ENCODE measurements around the gene LYSMD3.
A peak's percentile ranks its signal among the peaks of the same experiment; 100 is the strongest.

LYSMD3 gene

DNA sequence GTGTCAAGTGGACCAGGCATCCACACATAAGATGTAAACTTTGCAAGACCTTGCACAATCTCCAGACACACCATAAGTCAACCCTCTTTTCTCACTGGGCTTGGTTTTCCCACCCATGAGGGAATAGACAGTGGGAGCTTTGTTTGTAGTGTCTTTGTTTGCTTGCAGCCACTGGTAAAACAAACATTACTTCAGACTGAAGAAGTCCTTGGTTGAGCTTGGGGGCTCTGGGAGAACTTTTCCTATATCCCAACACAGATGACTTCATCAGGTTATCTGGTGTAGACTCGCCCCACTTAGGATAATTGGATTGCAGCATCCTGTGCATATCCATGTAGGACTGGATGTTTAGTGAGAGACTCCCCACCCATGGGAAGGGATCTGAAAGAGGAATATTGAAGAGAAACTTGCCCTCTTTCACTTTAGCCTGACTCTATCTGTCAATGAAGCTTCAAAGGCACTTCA, 17.7 kb upstream of the LYSMD3 start:
- no peak for DNase-seq

DNA sequence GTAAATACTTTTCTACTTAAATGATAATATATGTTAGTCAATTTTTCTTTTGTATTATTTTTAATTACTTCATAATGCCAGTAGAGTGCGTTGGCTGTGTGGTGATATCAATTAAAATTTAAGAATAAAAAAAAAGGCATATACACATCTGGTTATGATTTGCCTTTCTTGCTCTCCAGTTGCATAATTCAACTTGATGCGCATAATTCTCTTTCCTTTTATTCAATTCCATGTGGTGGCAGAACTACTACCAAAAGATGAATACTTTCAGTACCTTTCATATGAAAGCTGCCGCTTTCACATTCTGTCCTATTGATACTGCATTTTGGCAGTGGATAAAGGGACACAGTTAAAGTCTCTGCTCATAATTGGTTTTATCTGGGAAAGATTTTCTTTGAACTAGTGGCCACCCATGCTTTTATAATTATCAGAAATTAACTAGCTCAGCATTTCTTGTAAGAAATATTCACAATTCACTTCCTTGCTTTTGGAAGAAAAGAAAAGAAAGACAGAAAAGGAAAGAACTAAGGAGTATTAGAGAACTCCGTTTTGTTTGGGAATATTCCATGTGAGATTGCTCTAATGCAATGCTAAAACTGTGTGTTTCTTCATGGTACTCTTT, 16.9 kb upstream of the LYSMD3 start:
- DNase-seq, result no peak

DNA sequence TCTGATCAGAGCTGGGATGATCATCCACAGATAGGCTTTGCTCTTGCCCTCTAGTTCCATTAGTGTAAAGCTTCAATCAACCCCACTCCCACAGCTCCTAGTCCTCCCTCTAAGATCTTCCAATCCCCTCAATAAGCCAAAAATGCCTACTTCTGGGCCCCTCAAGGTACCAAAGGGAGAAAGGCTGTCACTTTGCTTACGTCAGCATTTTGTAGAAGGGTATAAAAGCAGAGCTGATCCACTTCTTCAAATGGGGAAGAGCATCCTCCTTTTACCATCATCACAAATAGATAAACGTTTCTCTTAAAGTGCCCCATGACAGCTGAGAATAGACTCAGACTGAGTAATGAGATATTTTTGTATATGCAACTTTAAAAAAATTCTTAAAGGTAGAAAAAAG, 16.1 kb upstream of the LYSMD3 start:
- DNase-seq, result no peak

DNA sequence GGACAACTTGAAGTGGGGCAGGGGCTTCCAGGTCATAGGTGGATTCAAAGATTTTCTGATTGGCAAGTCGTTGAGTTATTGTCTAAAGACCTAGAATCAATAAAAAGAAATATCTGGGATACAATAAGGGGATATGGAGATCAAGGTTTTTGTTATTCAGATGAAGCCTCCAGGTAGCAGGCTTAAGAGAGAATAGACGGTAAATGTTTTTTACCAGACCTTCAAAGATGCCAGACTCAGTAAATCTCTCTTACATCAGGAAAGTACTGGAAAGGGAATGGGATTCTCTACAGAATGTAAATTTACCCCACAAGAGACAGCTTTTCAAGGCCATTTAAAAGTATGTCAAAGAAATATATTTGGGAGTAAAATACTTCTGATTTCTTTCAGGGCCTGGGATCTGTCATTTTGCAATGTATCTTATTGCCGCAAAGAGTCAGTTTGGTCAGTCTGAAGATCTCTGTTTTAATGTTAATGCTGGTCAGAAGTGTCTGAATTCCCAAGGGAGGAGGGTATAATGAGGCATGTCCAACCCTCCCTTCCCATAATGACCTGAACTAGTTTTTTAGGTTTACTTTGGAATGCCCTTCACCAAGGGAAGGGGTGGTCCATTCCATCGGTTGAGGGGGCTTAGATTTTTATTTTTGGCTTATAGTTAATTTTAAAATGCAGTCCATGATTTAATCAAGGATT, 13.6 kb upstream of the LYSMD3 start:
- DNase-seq, result no peak

DNA sequence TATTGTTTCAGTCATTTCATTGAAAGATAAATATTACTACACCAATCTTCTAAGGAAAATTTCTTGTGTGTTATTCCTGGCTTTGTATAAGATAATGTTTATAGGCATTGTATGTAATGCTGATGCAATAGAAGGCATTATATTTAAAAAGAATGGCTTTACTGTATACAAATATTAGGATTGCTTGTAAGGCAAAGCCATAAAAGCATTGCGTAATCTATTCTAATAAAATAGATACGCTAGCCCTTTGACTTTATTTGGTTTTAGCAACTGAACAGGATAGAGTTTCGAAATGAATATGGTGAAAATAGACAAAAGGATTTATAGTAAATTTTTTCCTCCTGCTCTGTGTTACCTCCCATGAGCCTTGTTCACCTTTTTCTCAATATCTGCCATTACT, 5.5 kb upstream of the LYSMD3 start:
- no peak for DNase-seq

DNA sequence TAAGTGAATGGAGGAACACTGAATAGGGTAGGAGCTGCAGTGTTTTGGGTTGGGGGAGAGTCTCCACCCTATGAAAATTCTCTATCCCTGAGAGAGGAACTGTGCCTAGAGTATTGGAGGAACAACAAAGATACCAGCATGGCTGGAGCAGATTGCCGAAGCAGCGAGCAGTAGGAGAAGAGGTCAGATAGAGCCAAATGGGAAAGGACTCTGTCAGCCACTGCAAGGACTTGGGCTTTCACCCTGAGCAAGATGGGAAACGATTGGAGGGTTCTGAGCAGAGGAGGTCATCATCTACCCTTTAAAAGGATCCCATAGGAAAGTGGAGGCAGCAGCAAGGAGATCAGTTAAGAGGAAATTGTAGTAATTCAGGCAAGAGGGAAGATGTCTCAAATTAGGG, 4.4 kb upstream of the LYSMD3 start:
- no peak for DNase-seq

DNA sequence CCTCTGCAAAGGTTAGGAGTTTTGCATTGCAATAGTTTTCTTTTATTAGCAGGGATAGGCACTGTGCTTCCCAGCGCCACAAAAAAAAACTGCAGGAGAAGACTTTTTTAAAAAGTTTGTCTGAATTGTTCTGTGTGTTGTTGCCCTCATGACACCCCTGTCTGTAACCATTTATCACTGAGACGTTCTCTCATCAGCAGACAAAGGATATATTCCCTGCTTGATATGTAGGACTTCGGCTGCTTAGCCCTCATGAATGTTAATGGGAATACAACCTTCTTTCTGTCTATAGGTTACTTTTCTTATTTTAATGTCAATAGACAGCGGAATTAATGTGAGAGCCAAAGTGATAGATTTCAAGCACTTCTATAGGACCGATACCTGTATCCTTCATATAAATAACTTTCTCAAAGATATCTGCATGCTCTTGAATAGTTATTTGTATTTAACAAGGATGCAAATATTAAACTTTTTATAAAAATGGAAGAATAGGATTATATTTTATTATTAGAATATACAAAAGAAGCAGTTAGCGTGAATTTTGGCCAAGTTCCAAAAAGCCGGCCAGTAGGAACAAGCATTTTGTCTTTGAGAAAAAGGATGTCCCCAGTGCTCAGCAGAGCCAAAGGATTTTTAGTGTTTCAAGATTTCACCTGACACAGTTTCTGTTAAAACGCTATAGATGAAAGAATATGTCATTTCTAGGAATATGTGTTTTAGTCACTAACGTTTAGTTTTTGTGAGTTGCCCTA, 1.5 kb upstream of the LYSMD3 start:
- DNase-seq, result no peak

DNA sequence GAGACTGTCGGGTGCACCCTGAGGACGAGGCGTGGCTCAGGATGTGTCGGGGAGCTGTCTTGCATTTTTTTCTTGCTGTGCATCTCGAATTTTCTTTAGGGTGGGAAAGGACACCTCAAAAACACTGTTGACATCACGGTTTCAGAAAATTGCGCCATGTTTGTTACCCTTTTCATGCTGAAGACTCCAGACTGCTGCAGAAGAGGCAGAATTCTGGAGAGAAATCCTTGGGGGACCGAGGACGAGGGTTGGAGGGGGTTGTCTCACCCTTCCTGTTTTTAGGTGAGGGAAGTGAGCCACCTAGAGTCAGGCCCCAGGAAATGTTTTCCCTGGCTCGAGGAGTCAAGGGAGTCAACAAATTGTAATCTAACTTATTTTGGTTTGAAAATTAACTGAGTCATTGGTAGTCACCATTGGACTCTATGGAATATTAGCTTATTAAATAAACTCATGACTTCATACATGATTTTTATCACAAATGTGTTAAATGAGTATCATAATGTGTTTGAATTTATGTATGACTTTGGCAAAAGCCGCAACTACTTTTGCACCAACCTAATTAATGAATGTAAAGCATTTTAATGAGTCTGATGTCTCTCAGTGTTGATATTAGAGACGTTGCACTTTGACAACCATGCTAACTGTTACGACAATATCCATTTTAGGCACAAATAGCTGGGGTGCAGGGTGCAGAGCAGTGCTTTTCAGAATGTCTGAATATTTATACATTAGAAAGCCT, 724 bp upstream of the LYSMD3 start:
- DNase-seq, result no peak

DNA sequence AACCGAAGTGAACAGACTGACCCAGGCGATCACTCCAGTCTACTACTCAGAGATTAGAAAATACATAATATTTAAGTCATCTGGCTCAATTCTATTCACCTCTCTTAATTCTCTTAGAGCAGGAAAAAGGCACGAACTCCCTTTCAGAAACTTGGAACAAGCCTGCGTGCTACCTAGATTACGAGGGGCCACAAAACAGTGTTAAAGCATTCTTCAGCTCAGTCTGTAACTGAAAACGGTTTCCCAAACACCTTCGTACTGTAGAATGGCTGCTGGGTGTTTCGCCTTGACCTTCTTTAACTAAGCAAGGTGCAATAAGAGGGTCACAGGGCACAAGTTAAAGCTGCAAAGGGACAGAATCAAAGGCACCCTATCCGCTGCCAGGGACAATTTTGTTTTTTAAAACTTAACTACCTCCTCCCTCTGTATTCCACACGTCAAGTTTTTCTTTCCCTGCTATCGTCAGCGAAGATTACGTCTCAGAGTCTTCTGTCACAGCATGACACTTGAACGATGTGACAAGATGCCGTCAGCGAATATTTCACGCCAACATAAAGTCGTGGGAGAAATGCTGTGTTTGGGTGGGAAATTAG, 687 bp downstream of the LYSMD3 start:
- no peak for DNase-seq

DNA sequence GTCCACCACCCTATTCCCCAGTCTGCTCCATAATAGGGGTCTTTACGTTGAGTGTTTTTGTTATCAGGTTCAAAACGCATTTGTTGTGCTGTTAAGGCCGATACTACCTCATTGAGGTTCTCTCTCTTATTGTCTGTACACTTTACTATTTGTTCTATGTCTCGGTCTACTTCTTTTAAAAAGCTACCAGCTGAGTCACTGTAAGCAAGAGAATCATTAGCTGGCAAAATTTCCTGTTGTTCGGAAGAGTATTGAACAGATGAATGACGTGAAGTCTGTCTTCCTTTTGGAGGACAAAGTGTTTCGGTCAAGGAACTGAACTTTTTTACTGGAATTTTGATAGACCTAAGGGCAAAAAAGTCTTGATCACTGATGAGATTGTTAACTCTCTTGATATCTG, 10.3 kb downstream of the LYSMD3 start:
- DNase-seq, result peak; percentile 92

DNA sequence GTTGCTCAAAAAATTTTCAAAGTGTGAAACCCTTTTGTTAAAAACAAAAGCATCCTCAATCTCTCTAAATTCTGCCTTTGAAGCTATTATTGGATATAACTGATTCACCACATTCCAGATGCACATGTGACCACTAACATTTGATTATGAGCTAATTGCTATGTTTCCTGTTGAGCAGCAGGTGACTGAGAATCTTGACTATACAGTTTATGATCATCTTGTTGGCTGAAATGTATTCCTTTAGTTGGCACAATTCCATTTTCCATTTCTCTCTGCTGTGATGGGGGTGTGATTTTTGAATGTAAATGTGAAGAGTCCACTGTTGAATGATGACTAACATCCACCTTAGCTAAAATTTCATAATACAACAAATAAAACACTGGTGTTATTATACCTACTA, 10.7 kb downstream of the LYSMD3 start:
- DNase-seq, result peak; percentile 92

DNA sequence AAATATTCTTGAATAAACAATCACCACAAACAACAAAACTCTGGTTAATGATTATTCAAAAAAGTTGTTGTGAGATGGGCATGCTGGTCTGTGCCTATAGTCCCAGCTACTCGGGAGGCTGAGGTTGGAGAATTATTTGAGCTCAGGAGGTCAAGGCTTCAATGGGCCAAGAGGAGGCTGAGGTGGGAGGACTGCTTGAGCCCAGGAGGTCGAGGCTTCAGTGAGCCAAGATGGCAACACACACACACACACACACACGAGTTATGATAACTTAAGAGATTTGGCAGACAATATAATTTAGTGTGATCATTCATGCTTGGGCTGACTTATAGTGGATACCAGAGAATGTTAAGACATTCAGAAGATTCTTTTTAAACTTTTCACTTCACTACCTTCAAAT, 14.9 kb downstream of the LYSMD3 start:
- DNase-seq, result no peak

DNA sequence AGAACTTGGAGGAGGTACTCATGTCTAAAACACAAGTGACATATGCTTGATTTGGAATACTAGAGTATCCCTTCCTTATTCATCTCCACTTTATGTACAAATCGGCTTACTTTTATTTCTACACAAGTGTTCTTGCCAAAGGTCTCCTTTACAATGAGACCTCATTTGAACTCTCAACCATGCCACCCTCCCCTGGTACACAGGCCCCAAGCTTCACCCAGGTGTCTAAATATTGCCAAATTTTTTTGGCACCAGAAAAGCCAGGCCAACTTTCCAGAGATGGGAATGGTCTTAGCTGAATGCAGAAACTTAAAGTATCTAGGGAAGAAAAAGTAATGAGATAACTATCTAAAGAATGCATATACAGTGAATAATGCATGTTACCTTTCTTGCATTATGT, 18.9 kb downstream of the LYSMD3 start:
- DNase-seq, result no peak

DNA sequence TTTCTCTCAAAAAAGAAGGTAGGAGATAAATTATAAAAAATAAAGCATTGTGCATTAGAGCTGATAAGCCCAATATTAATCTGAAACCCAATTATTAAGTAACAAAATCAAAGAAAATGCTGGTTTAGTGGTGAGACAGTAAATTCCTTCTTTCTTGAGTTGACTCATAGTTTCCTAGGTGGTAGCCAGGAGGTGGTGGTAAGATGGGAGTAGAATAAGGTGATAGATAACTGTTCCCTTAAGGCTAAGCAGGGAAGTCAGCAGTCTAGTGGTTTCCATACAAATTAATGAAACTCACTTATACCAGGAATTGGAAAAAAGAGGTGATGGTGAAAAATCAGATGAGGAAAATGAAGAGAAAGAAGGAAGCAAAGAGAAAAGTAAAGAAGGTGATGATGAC, 23.2 kb downstream of the LYSMD3 start:
- DNase-seq, result no peak

DNA sequence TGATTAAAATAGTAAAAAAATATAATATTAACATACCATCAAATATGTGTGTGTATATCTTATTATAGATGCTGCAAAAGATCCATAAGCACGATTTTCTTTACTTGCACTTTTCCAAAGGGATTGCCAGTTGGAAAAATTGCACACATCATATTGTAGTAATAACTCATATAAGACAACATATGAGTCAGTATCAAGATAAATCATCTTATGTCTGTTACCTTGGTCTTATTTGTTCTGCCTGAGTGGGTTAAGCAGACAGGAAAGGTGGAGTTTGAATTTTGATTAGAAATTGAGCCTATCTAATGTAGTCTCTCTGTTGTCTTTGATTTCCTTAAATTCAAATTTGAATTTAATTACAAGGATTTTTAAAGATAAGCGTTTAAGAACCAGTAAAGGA, 24.6 kb downstream of the LYSMD3 start:
- no peak for DNase-seq

DNA sequence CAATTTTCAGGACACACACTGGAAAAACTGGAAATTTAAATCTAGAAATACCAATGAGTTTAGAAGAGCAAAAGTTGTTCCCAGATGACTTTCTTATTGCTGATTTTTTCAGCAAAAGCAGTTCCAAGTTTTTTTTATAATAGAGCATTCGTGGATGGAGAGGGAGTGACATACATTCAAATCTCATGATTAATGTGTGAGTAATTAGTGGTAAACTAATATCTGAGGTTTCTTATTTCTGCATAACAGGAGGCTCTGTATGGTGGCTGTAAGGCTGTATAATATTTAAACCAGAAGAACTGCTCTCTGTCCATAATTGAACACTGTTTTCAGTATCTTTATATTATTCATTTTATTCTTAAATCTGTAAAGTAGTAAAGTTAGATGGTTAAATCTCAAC, 25.8 kb downstream of the LYSMD3 start:
- no peak for DNase-seq

DNA sequence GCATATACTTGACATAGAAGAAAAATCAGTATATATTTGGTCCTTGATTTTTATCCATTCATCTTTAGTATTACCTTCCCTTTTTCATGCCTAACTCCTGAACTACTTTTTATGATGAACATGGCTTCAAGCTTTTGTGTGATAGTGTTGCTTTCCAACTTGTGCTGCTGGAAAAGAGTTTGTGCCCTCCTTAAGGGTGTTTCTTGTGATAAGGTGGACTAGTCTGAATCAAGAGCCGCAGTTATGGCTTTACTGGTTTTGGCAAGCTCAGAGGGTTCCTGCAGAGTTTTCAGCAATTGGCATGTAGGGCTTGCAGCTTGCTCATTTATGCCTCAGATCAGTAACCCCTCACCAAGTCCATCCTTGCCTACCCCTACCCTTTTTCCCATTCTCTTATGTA, 34.2 kb downstream of the LYSMD3 start:
- DNase-seq, result no peak

DNA sequence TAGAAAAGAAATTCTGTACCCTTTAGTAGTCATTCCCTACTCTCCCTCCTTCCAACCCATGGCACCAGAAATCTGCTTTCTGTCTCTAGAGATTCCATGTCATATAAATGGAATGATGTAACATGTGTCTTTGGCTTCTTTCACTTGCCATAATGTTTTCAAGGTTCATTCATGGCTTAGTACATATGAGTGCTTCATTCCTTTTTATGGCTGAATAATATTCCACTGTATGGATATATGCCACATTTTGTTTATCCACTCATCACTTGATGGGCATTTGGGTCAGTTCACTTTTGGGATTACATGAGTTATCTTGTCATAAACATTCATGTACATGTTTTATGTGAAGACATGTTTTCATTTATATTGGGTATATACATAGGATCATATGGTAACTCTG, 35.3 kb downstream of the LYSMD3 start:
- DNase-seq, result no peak

DNA sequence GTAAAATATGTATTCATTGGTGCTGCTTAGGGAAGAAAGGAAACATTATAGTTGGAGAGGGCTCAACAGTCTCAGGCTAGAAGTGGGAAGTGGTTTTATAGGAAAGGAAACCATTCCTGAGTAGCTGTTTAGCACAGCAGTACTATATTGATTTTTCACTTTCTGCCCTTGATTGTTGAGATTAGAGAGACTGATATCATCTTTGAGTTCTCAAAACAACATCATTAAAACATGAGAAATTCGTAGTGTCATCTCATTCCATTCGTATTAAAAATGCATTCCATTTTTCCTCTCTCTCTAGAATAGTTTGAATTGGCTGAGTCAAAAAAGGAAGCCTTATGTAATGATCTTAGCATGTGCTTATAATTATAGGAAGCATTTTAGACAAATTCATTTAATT, 40.6 kb downstream of the LYSMD3 start:
- DNase-seq, result no peak

DNA sequence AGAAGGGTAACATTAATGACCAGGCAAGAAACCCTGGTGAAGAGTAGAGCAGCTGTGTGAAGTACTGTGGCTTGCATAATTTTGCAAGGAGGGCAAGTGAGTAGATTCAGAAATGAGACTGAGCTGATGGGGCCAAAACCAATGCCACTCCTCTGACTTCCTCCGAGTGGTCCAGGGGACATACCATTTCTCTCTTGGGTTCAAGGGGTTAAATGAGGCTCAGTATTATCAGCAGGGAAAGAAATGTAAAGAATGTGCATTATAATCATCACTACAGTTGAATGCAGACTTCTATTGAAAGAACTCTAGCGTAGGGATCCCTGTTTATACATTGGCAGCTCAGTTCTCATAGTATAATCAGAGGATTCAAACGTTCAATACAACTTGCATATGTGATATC, 44.8 kb downstream of the LYSMD3 start:
- DNase-seq, result no peak

DNA sequence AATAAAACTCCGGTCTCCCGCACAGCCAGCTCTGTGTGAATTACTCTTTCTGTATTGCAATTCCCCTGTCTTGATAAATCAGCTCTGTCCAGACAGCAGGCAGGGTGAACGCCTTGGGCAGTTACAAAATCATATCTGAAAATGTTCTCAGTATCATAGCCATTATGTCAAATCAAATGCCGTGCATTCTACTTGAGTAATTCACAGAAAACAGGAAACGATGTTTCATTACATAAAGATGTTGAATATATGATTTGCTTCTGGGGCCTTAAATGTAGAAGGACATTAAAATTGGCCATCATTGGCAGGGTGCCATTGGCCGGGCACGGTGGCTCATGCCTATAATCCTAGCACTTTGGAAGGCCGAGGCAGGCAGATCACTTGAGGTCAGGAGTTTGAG, 46.2 kb downstream of the LYSMD3 start:
- no peak for DNase-seq

DNA sequence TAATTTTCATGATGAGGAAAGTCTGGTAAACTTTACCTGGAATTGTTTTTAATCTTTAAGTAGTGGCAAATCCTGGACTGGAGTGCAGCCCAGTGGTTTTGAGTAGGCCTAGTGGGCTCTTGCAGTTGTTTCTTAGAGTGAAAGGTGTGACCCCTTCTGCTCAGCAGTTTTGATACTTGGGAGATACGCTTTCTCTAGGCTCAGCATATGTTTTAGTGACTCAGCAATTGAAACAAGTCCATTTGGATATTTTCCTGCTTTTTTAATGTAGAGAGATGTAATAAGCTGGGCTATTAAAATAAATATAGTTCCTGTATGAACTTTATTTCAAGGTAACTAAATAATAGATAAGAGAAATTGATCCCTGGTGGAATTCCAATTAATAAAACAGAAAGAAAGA, 48.7 kb downstream of the LYSMD3 start:
- no peak for DNase-seq
